Retinal pigment epithelial cell (primary cell): ENCODE measurements around the gene TK1.

ENCODE experiments used
- DNase-seq: peaks from one replicate; pipeline ENCODE4 v3.0.0-alpha.2; 2010; ENCODE audit warnings: low read depth
- H3K4me3 ChIP-seq: 2 replicates; pipeline ENCODE4 v1.5.1; 2011; ENCODE audit warnings: mild to moderate bottlenecking, low read length, control low read depth, moderate library complexity
- CTCF ChIP-seq: conservative IDR thresholded peaks from 2 replicates; pipeline ENCODE4 v1.5.1; 2011; ENCODE audit warnings: low read depth, low read length, control low read depth, inconsistent platforms

Gene TK1

GRCh38 chr17:78184868-78185267 is 2.0 kb downstream of the TK1 start:
- TF ChIP-seq CTCF: no peak
- H3K4me3 ChIP-seq: no peak overlapping the region
- DNase-seq: no peak

- DNase-seq: no peak
- TF ChIP-seq CTCF: no peak
- no peak overlapping the region for H3K4me3 ChIP-seq
Measured at GRCh38 chr17:78184351-78184750, 2.5 kb downstream of the TK1 start.

- no peak overlapping the region for H3K4me3 ChIP-seq
- TF ChIP-seq CTCF: no peak
- no peak for DNase-seq
Measured at GRCh38 chr17:78183916-78184315, 2.9 kb downstream of the TK1 start.

- no peak for DNase-seq
Measured at GRCh38 chr17:78182504-78182903, 4.3 kb downstream of the TK1 start.

GRCh38 chr17:78180508-78180907 is 6.3 kb downstream of the TK1 start:
- H3K4me3 ChIP-seq: no peak overlapping the region
- TF ChIP-seq CTCF: no peak

More at GRCh38 chr17:78182504-78182903, 4.3 kb downstream of the TK1 start:
- TF ChIP-seq CTCF: no peak
- H3K4me3 ChIP-seq: no peak overlapping the region

GRCh38 chr17:78180083-78180482 is 6.8 kb downstream of the TK1 start:
- TF ChIP-seq CTCF: no peak
- H3K4me3 ChIP-seq: no peak overlapping the region
- no peak for DNase-seq

More at GRCh38 chr17:78180508-78180907, 6.3 kb downstream of the TK1 start:
- DNase-seq: no peak

- DNase-seq: no peak
- no peak overlapping the region for H3K4me3 ChIP-seq
- no peak for TF ChIP-seq CTCF
Measured at GRCh38 chr17:78179372-78179771, 7.5 kb downstream of the TK1 start.
